ENCODE measurements around the gene TRPV3.
"Not testable (repeated sequence)": the region's sequence is repeated elsewhere in the genome, so short reads cannot be mapped to it uniquely, and the experiment has no call there.

Gene TRPV3

DNA sequence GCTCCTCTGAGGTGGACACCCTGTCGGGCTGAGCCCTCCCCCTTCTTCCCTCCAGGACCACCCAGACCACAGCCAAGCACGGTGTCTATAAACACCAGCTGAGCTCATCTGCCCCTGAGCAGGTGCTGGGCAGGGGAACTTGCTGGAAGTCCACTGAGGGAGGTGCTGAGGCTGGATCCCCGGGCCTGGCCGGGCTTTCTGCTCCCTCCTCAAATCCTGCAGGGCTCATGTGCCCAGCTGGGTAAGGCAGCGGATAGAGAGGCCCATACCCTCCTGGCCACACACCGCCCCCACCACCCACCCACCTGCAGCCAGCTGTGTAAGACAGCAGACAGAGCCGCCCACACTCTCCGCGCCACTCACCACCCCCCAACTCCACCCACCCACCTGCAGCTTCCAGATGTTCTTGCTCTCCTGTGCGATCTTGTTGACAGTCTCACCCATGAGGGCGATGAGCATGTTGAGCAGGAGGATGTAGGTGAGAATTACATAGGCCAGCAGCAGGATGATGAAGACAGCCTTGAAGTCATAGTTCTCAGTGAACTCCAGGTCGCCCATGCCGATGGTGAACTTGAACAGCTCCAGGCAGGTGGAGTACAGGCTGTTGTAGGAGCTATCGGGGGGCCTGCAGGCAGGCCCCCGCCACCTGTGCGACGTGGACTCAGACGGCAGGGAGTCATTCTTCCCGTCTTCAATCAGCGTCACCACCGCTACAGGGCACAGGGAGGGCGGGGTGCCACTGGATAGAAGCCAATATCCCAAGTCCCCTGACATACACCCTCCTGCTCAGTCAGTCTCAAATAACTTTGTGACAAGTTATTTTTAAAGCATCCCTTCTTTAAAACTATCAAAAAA lies 15.9 kb upstream of the TRPV3 start:
- no peak for DNase-seq (ENCODE audit: low read depth, low spot score)

DNA sequence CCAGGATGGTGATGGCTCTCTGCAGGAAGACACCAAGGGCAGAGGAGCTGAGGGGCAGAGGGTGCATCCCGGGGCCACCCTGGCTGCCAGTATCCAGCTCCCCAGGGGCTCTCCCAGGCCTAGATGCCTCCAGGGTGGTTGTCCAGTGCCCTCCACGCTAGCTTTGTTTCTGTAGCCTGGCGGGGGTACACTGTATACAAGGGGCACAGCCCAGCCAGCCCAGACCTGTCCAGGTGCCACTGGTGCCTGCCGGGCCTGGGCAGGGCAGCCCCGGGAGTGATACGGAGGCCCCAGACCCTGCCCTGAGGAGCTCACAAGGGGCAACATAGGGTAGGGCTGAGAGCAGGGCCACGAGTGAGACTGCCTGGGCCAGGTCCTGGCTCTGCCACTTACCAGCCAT lies 14.6 kb upstream of the TRPV3 start:
- no peak for DNase-seq (ENCODE audit: low read depth, low spot score)

DNA sequence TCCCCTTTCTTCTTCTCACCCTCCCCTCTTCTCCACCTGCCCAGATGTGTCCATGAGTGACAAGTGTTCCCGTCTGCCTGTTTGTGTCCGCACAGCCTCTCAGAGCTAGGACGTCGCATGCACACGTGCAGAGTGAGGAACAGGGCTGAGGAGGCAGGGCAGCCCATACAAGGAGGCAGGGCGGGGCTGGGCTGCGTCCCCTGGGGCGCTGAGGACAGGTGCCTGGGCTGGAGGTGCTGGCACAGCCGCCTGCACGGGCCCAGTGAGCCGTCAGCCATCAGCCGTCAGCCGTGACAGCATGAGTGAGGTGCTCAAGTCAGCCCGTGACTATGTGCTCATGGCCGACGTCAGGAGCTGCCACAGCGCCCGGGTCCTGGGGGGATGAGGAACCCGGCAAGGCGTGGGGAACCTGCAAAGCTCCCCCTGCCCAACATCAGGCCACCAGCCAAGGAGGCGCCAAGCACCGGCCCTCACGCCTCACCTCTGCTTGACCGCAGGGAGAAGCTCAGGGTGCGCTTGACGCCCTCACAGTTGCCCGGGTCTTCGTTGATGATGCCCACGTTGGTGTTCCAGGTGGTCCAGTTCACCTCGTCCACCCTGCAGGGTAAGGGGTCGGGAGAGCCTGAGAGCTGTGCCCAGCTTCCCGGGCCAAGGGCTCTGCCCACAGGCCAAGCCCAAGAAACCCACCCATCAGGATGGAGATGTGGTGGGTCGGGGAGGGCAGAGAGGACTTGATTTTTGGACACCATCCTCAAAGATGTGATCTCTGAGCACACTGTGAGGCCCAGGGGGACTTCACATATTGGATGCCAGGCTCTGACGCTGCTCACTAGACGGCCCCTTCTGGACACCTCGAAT lies 13.7 kb upstream of the TRPV3 start:
- no peak for DNase-seq (ENCODE audit: low read depth, low spot score)

DNA sequence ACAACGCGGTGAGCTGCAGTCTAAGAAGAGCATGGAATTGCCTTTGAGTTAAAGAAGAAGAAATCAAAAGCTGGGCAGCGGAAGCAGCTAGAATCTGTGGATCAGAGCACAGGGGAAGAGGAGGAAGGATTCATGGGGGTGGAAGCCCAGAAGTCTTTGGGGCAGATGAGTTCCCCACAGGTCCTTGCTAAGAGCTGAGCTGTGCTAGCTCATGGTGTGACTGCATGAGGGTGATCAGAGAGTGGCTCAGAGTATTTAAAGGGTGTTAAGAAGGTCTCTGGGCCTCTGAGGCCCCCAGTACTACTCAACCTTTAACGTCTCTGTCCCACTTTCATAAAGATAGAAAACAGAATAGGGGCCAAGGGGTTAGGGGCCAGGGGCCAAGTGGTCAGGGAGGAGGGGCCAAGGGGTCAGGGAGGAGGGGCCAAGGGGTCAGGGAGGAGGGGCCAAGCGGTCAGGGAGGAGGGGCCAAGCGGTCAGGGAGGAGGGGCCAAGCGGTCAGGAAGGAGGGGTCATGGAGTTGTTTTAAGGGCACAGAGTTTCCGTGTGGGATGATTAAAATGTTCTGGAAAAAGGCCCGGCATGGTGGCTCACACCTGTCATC lies 12.0 kb upstream of the TRPV3 start:
- DNase-seq (ENCODE audit: low read depth, low spot score): no peak

DNA sequence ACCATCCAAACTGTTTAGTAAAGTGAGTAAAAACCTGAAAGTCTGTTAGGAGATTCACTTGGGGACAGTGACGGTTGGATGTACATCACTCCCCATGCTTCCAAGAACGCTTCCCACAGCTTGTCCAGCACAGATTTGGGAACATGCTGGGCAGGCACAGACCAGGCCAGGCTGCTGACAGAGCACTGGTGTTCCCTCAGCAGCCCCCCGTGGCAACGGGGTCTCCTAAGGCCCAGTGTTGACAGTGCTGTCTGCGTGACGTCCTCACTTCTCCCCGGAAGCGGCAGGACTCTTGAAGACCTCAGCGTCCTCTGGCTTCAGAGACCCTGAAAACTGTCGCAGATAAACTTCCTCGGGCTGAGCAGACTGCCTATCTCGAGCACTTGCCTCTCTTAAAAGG lies 8.9 kb upstream of the TRPV3 start:
- no peak for DNase-seq (ENCODE audit: low read depth, low spot score)

DNA sequence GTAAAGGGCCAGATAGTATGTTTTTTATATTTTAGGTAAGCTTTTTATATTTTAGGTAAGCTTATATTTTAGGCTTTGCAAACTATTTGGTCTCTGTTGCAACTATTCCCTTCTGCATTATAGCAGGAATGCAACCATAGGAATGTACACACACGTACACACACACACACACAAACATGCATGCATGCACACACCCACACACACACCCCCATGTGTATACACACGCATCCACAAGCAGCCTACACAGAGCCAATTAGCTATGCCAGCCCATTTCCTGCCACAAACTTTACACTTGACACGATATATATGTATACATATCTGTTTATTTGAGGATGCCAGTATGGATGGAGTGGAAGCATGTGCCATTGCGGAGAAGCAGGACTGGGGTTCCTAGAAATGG lies 7.5 kb upstream of the TRPV3 start:
- DNase-seq (ENCODE audit: low read depth, low spot score): no peak

DNA sequence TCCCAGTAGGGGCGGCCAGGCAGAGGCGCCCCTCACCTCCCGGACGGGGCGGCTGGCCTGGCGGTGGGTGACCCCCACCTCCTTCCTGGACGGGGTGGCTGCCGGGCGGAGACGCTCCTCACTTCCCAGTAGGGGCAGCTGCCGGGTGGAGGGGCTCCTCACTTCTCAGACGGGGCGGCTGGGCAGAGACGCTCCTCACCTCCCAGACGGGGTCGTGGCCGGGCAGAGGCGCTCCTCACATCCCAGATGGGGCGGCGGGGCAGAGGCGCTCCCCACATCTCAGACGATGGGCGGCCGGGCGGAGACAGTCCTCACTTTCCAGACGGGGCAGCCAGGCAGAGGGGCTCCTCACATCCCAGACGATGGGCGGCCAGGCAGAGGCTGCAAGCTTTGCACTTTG lies 6.6 kb upstream of the TRPV3 start:
- DNase-seq (ENCODE audit: low read depth, low spot score): not testable (repeated sequence)

DNA sequence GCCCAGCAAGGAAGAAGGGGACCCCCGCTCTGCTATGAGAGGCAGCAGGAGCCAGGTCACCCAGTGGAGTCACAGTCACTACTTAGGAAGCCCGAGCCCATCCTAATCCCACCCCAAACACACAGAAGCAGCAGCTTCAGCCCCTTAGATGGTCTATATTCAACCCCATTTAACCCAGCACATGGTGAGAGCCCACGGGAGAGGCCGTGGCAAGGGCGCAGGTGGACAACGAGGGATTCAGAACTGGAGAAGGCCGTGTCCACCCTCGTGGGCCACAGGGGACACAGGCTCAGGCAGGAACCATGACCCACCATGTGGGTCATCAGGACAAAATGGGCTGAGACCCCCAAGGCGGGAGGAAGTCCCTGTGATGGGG lies 1.6 kb upstream of the TRPV3 start:
- DNase-seq (ENCODE audit: low read depth, low spot score): no peak

DNA sequence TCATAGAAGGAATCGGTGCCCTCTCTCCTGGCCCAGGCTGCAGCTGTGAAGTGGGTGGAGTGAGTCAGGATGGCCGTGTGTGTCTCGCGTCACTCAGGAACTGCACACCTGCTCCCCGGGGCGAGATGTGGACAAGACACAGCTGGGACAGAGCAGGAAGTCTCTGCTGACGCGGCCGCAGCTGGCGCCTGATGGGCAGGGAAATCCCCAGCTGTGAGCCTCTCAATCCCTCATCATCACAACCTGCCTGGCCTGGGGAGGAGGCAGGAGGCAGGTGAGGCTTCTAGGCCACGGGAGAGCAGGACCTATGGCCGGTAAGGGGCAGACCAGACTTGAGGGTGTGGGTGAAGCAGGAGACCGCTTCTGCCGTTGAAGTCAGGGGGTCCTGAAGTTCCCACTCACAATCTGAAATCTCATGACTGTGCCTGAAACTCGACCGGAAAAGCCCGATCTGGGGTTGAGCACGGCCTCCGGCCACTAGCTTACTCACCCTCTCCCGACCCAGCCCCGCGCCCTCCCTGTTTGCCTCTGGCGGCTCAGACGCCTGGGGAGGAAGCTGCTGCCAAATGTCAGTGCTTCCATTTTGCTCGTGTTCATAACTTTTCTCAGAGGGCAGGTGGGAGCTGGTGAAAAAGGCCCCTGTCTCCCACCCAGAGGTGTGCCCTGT lies 1.1 kb upstream of the TRPV3 start:
- no peak for DNase-seq (ENCODE audit: low read depth, low spot score)

DNA sequence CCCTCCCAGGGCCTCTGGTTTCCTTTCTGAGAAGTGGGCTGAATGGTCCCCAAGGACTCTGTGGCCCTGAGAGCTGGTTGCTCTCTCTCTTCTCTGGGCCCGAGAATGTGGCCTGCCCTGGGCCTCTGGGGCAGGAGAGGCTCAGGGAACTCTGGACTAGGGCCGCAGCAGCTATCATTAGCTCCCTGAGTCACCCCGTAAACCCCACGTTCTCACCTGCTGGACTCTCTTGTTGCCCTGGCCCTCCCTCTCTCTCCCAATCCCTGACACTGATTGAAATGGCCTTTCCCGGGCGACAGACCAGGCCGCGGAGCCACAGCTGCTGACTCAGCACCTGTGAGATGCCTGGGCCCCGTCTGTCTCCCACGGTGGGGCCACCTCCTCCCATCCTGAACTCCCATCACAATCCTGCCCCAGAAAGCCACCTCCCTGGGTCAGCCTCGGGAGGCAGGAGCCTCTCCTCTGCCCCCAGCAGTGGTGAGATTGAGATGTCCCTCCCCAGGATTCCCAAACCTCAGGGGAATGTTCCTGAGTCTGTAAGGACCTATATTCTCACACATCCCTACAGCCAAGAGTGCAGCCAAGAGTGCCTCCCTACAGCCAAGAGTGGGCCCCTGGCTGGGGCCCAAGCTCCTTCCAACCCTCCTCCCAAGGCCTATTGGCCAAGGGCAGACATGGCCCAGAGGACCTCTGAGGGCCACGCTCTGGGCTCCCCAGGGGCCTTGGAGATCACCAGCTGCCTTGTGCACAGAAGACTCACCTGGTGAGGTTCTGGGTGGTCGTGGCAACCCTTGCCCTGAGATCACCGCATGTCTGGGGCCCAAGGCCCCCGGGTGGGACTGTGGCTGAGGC lies 470 bp downstream of the TRPV3 start:
- DNase-seq (ENCODE audit: low read depth, low spot score): no peak

DNA sequence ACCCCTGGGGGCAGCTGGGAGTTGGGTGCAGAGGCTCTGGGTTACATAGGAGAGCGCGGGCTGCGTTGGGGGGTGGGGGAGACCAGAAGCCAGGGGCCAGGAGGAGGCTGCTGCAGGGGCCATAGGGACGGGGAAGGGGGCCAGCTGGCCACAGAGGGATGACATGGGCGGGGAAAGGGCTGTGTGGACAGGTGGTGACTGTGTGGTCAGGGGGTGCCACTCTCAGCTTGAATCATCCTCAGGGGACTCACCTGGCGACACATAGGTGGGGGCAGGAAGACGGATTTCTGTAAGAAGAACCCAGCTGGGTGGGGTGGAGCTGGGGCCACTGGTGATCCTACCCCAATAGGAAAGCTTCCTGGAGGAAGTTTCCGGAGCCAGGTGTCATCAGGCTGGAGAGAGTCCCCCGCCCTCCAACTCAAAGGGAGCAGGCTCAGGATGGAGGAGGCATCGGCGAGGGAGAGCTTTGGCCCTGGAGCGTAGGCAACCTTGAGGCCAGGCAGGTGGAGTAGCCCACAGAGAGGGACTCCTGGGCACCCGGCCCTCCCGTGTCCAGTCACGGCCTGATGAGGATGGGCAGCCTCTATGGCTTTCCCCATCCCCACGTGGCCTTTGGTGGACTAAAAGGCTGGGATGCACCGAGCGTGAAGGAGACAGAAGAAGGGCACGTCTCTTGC lies 1.2 kb downstream of the TRPV3 start:
- DNase-seq (ENCODE audit: low read depth, low spot score): no peak

DNA sequence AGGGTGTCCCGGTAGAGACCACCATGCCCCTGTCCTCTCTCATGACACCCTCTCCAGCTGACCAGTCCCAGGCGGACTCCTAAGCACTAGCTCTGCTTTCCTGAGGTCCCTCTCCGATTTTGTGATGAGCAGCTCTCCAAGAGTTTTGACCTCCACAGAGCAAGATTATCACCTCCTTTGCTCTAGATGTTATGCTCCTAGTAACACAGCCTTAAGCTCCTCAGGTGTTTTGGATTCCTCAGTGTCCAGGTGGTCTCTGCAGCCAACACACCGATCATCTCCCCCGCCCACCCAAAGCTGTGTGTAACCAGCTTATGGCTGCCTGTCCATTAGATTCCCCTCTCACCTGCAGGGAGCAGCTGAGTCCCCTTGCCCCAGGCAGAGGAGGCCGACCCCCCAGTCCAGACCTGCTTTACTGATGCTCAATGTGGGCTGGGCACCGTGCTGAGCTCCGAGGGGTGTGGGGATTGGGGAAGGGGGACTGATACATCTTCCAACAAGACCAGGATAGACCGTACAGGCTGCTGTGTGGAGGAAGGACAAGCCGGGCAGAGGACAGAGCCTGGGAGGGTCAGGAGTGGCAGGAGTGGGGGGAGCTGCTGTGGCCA lies 2.3 kb downstream of the TRPV3 start:
- no peak for DNase-seq (ENCODE audit: low read depth, low spot score)

DNA sequence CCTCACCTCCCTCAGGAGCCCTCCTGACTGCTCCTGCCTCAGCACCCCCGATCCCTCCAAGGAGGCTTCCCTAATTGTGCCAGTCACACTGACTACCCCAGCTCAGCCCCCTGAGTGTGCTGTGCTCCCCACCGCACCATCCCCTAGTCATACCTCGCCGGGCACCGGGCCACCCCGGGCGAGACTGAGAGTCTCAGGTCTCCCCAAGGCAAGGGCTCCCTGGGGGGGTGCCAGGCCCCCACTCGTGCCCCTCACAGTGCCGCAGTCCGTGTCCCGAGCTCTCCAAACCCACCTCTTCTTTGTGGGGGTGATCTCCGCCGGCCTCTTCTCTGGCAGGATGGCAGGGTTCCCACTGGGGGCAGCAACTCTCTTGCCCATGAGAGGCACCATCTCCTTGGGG lies 3.2 kb downstream of the TRPV3 start:
- no peak for DNase-seq (ENCODE audit: low read depth, low spot score)

DNA sequence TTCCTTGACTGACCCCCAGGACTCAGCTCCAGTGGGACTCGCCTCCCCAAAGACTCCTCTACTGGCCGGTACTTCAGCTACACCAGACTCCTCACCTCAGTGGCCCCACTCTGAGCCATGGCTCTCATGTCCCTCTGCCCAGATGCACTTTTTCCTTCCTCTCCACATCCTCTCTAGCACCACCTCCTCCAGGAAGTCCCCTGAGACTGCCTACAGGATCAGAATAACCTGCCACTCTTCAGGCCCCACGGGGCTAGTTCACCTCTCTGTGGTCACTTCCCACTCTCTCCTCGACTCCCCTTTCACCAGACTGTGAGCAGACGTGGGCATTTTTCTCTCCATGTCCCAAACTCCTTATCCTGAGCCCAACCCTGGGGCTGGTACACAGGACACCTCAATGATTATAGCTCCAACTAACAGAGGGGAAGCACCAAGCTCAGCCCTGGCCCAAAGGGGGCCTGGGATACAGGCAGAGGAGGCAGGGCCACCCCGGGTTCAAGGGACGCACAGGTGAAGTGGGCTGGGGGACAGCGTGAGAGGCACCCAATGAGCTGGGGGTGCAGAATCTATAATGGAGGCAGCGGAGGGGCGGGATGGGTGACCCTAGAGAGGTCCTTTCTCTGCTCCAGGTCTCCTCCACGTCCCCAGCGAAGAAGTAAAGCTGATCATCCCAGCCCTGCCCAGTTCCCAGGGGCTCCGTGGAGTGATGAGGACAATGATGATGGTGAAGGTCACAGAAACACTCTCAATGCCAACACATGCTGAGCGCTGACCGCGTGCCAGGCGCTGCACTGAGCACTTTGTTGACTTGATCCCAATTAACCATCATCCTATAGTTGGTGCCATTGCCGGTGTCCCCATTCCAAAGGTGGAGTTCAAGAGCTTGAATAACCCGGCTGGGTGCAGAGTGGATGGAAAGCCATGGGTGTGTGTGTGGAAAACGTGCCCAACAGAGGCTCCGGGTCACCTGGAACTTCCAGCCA lies 3.9 kb downstream of the TRPV3 start:
- no peak for DNase-seq (ENCODE audit: low read depth, low spot score)

DNA sequence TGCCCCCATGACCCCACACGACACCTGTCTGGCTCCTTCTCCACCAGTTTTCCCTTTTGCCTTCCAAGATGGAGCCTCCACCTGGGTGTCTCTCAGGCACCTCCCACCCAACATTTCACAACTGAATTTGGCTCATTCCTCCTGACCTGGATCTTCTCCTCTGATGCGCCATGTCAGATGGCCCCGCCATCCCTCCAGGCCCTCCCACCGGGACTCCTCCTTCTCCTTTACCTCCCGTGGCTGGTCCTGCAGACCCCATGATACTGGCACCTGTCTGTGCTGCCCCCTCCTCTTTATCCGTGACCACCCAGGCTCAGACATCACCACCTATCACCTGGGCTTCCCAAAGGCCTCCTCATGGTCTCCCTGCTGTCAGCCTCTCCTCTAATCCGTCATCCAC lies 4.7 kb downstream of the TRPV3 start:
- DNase-seq (ENCODE audit: low read depth, low spot score): no peak

DNA sequence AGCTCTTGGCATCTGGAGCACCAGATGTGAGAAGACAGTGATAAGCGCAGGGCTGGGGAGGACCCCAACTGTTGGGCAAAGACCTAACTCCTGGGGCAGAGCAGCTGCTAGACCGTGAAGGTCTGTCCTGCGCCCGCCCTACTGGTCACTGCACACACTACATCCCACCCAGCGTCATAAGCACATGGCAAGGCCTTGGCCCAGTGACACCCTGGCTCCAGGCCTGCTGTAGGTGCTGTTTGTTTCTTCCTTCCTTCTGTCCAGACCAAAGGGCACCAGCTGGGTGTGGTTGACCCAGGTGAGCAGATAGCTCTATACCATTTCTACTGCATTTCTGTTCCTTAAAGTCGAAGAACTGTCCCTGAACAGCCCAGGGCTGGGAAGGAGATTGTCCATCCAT lies 6.4 kb downstream of the TRPV3 start:
- no peak for DNase-seq (ENCODE audit: low read depth, low spot score)

DNA sequence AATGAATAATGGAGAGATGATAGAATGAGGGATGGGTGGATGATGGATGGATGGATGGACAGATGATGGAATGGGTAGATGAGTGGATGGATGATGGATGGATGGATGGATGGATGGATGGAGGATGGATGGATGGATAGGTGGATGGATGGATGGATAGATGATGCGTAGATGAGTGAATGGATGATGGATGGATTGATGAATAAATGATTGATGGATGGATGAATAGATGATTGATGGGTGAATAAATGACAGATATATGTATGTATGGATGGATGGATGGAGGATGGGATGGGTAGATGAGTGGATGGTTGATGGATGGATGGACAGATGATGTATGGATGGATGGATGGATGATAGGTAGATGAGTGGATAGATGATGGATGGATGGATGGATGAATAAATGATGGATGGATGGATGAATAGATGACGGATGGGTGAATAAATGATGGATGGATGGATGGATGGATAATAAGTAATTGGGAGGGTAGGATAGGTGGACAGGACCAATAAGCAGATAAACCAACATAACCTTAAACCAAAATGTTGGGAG lies 7.9 kb downstream of the TRPV3 start:
- no peak for DNase-seq (ENCODE audit: low read depth, low spot score)

DNA sequence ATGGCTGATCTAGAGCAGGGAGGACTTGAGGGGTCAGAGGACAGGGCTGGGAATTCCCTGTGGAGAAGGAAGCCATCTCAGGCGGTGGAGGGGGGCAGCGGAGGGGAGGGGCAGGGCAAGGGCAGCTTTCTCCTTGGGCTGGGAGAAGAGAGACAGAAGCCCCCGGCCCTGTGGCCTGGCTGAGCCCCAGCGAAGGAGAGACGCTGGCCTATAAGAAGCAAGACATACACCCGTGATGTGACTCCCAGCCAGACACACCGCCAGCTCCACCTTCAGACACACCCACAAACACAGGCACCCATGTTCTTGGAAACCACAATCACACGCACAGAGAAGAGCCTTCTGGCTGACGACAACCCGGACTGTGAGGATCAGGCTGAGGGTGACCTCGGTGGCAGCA lies 10.0 kb downstream of the TRPV3 start:
- no peak for DNase-seq (ENCODE audit: low read depth, low spot score)

DNA sequence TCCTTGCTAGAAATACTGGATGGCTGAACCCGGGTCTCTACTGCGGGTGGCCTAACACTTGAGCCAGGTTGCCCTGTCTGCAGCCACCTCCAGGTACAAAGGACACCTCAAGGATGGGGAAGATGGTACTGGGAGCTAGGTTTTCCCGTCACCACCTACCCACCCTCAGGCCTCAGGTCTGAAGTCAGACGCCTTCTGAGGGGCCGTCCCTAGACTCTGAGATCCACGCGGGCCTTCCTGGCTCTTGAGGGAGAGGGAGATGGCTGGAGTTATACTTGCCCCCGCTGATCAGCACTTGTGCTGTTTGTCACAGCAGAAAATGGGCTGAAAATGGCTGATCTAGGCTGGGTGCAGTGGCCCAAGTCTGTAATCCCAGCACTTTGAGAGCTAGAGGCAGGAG lies 10.6 kb downstream of the TRPV3 start:
- DNase-seq (ENCODE audit: low read depth, low spot score): no peak

All from smooth muscle cell of the brain vasculature (primary cell).